HG03571 (cell line): ENCODE results near the gene BAG1.
A peak's percentile ranks its signal among the peaks of the same experiment; 100 is the strongest.

Source experiments
- ATAC-seq: cut with Tn5 transposase; IDR thresholded peaks from one replicate; pipeline ENCODE4 v1.9.1; 2021; ENCODE audit not compliant: unreplicated experiment

BAG1 gene

DNA sequence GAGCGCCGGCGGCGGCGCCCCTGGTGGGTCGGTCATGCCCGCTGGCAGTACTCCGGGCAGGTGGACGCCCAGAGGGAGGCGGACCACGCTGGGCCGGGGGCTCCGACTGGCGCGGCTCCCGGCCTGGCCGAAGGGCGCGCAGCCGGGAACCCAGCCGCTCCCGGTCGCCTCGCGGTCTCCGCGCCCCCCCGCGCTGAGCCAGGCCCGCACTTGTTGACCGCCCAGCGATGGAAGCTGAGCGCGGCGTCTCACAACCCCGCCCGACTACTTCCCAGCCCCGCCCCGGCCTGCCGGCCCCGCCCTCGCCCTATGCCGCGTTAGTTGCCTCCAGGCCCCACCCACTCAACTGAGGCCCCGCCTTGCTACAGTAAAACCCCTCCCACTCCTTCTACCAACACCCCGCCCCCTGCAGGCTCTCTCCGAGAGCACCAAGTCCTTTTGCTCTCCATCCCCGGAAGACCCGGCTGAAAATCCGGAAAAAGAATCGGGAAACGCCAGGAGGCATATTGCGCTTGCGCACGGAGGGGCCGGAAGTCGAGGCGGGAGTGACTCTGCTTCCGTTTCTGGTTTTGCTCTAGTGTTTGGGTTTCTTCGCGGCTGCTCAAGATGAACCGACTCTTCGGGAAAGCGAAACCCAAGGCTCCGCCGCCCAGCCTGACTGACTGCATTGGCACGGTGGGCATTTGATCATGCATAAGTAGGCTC lies at the start of gene BAG1, which contains the start of gene CHMP5:
Gene BAG1, minus strand, starts transcription at position 236 of the 705 bp plus-strand sequence.
Gene CHMP5, plus strand, starts transcription at position 577 of the 705 bp plus-strand sequence. Its CDS starts 30 bp downstream, at position 607.
- ATAC-seq, result peak; percentile 76

DNA sequence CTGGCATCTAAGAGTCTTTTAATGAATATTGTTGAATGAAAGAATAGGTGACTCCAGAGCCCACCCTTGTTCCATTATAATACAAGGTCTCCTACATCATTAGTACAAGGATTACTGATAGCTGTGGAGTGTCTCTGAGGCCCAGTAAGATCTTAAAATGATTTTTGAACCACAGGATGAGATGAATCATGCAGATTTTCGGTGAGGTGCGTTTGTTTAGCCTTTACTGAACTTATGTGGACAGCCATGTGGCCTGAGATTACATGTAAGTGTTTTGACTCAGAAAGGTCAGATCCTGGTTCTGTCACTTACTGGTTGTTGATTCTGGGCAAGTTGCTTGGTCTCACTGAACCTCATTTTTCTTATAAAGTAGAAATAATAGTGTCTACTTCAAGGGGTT lies 47.4 kb upstream of the BAG1 start:
- ATAC-seq, result no peak

DNA sequence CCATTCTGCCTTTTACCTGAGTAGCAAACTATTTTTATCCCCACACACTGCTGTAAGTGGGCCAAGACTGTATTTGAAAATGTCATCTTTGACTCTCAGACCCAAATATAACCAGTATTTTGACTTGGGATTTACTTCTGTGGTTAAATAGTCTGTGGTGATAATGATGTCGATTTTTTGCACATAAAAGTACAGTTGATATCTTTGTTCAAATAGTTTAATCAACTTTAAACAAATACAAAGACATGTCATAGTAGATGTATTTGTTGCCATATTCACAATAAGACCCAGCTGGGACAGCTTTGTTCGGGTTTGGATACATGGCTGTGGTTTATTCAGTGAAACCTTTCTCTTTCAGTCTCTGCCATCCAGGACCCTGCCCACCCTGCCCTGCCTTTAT lies 46.2 kb upstream of the BAG1 start:
- no peak for ATAC-seq

DNA sequence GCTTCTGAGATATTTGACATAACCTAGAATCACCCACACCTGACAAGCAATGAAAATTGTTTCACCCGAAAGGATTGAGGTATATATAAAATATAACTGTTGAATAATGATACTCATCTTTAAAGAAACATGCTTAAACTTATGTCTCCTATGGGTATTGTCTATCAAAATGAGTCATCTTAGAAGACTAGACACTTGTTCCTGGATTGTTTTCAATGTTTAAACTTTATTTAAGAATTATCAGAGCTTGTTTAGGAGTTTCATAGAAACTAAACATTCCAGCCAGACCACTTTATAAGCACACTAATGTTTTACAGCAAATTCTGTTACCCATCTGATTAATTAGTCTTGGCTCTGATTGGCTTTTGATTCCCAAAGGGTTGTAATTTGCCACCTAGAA lies 45.4 kb upstream of the BAG1 start:
- no peak for ATAC-seq

DNA sequence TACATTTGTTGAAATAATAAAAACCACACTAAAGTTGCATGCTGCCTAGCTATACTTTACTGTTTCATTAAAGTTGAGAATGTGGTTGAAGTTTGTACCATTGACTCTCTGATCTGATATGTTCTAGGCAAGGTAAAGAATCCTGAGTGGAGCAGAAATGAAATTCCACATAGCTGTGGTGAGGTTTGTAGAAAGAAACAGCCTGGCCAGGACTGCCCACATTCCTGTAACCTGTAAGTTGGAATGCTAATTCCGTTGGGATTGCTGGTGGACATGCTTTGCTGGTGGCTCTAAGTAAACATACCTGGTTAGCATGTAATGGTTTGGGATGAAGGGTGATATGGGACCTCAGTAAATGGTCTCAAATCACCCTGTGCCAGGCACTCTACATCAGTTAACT lies 42.6 kb upstream of the BAG1 start:
- ATAC-seq, result no peak

DNA sequence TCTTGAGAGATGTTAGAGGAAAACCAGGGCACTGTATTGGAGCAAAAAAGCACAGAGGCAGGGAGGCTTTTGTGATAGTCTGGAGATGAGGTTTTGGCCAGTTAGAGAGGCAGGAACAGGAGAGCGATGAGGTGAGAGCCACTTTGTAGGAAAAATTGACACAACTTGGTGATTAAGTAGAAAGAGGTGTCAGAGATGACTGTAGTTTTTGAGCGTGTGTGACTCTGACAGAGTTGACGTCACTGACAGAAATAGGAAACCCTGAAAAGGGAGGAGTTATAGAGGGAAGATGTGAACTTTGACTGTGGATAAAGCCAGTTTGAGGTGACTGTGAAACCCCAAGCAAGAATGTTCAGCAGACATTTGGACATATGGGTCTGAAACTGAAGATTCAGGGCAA lies 41.5 kb upstream of the BAG1 start:
- ATAC-seq, result no peak

DNA sequence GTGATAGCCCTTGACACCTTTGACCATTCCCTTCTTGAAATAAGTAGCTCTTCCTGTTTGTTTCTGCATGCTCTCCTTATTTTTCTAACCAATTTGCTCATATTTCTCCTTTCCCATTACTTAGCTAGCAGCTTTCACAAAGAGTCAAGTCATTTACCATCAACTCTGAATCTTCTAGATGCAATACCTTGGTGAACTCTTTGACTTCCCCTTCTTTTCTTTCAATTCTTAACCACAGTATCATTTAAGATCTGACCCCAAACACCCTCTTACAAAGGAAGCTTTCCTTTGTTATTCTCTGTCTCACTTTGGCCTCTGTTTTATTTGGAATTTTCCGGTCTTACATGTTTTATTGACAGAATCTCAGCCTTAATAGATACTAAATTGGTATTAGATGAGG lies 39.9 kb upstream of the BAG1 start:
- no peak for ATAC-seq

DNA sequence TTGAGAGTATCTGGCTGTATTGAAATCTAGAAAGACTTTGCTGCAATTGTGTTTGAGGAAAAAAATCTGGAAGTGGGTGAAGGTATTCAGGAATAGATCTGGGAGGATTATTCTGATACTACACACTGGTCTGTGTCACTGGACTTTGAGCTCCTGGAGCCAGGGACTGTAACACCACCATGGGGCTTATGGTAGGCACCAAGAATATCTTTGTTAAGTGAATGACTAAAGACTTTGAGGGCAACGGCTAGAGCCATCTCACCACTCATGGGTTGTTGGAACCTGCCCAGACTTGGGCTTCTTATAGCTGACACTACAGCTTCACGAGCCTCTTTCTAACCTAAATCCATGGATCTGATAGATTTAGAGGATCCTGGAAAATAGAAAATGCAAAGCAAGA lies 36.0 kb upstream of the BAG1 start:
- no peak for ATAC-seq

DNA sequence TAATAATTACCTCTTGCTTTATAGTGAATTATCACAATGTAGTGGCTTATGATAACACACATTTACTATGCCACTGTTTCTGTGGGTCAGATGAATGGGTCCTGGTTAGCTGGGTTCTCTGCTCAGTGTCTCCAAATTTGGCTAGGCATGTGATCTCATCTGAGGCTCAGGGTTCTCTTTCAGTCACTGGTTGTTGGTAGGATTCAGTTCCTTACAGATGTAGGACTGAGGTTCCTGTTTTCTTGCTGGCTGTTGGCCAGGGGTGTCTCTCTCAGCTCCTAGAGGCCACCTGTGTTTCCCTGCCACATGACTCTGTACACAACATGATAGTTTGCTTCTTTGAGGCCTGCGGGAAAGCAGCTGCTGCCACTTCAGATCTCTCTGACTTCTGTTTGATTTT lies 32.9 kb upstream of the BAG1 start:
- peak; percentile 91 for ATAC-seq

DNA sequence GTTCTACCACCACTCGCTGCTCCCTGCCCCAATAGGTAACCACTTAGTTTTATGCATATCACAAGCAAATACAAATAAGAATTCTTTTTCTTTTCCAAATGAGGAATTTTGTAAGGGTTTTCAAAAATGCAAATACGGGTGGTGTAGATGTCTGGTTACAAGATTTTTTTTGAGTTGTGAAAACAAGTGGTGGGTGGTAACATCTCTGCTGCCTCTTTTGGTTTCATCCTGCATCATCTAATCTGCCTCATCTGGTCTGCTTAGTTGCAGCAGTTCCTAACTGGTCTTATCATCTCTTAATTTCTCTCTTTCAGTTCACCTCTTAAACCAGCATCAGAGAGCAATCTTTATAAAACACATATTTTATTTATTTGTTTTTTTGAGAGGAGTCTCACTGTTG lies 31.1 kb upstream of the BAG1 start:
- ATAC-seq, result no peak

DNA sequence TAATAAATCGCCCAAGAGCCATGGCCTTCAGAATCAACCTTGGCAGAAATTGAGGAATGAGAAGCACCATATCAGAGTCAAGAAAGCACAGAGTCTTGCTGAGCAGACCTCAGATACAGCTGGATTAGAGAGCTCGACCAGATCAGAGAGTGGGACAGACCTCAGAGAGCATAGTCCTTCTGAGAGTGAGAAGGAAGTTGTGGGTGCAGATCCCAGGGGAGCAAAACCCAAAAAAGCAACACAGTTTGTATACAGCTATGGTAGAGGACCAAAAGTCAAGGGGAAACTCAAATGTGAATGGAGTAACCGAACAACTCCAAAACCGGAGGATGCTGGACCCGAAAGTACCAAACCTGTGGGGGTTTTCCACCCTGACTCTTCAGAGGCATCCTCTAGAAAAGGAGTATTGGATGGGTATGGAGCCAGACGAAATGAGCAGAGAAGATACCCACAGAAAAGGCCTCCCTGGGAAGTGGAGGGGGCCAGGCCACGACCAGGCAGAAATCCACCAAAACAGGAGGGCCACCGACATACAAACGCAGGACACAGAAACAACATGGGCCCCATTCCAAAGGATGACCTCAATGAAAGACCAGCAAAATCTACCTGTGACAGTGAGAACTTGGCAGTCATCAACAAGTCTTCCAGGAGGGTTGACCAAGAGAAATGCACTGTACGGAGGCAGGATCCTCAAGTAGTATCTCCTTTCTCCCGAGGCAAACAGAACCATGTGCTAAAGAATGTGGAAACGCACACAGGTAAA lies 30.3 kb upstream of the BAG1 start:
- no peak for ATAC-seq

DNA sequence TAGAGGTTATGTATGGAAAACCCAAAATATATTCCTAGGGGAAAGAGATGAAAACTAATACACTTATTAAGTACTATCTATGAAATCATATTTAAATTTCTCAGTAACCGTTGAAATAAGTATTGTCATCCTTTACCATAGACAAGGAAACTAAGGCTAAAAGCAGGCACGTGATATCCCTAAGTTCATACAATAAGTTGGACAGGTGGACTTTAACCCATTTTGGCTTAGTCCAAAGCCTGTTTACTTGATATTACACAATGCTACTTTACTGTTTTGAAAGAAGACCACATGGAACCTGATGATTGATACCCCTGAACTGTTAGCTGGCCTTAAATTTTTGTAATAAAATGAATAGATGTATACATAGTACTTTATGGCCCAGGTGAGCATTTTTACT lies 29.3 kb upstream of the BAG1 start:
- no peak for ATAC-seq

DNA sequence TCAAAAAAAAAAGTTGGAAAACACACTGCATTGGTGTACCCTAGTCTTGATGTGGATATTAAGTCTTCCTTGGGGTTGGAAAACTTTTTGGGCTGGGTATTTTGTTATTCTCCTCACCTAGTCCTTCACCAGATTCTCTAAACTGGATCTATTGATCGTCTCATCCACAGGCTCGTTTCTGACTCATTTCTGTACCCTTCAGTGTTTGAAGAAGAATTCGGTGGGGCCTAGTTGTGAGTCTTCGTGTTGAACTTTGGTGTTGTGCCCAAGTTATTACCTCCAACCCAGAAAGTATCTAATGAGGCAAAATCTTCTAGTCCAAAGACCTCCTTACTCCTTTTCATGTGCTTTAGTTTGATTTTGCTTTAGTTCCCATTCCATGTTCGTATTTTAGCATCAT lies 27.4 kb upstream of the BAG1 start:
- ATAC-seq, result no peak

DNA sequence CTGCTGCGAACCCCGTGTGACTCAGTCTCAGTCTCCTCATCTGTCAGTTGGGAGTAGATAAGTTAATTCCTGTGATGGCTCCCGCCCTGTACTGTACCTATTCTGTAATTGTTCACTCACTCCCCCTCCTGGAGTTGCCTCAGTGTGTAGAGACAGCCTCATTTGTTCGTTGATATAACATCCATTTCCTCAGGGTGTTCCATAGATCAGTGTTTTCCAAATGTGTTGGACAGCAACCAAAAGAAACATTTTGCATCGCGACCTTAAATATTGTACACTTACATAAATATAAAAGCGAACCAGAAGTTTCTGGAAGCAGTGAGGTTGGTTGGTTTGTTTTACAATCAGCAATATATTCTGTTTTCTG lies 26.5 kb upstream of the BAG1 start:
- no peak for ATAC-seq

DNA sequence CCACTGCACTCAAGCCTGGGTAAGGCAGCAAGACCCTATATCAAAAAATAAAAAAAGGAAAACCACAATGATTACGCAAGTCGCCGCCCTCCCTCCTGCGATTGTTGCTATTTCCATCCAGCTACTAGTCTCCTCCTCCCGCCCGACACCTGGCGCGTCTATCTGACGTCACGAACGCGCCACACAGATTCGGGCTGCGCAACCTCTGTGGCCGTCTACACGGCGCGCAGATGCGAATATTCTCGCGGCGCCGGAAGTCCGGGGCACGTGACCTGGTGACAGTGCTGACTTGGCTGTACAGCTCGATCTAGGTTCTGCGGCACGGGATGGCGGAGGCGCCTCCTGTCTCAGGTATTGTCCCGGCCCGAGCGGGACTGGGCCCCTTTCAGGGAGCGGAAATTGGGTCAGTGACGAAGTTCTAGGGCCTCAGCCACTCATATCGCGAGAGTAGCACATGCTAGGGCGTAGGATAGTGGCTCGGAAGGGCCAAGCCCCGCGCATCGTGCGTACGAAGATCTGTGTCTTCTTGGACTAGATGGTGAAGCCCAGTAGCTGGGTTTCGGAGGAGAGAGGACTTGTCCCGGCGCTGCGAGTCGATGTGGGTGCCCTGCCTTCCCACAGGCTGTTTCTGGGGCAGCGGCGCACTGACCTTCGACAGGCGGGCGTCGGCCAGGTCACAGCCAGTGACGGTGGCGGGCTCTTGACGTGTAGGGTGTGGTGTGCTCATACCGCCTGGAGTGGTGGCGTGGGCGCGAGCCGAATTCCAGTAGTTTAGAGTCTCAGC lies 25.9 kb upstream of the BAG1 start, which contains the start of gene NFX1:
Gene NFX1, plus strand, starts transcription at position 270 of the 784 bp plus-strand sequence. Its CDS starts 57 bp downstream, at position 327.
- peak; percentile 73 for ATAC-seq

DNA sequence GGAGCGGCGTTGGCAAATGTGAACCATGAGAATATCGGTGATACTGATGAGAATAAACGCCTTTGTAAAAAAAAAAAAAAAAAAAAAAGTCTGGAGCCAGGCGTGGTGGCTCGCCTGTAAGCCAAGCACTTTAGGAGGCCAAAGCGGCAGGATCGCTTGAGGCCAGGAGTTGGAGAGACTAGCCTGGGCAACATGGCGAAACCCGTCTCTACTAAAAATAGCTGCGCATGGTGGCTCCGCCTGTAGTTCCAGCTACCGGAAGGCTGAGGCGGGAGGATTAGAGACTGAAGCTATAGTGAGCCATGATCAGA lies 25.4 kb upstream of the BAG1 start:
- ATAC-seq, result no peak

DNA sequence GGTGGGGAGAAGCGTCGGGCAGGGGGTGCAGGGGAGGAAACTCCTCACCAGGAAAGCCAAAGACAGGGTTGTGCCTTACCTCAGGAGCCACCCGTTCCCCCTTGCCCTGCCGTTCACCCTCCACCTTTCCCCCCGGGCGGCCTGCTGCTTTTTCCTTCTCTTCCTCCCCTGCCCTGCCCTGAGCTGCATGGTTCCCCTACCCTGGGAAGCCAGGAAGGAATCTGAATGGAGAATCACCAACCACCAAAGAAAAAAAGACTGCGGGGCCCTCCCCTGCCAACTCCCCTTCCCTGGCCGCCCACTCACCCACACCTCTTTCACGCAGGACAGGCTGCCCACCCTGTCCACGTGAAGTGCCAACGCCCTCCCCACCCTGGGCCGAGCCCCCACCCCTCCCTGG lies 25.0 kb upstream of the BAG1 start:
- no peak for ATAC-seq

DNA sequence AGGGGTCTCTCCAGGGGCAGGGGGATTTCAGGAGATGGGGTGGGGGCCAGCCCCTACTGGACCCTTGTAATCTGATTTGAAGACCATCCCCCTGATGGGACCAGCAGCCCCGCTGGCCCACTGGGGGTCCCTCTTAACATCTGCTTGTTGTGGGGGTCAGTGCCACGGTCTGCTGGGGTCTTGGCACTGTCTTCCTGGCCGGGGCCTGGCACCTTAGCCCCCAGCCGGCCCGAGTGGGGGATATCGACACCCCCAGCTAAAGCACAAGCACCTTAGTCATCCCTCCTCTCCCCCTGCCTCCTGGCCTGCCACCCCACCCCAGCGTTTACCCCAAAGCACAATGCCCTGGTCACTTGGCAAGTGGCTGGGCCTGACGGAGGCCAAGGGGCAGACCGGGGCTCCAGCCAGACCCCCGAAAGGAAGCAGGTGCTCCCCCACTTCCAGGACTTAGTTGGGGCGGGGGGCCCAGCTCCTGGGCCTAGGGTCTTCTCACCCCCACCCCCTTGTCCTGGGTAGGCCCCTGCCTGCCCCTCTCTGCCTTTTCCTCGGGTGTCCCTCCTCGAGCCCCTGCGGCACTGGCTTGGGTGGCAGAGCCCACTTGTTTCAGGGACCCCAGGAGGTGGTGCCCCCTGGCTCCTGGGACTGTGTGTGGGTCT lies 24.4 kb upstream of the BAG1 start:
- ATAC-seq, result no peak

DNA sequence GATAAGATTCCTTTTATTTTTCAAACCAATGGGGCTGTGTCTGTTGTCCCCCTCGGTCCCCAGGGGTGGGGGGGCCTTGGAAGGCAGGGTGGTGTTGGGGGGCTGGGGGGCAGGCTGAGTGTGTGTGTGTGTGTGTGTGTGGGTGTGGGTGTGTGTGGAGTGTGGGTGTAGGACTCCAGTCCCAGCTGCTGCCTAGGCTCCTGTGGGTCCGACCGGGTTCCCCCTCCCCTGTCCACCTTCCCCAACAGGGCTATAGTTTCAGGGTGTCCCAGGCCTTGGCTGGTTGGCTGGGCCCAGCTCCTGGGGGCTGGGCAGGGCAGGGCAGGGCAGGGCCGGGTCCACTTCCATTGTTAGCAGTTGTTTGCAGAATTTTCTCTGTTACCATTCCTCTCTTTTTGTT lies 23.7 kb upstream of the BAG1 start:
- no peak for ATAC-seq

DNA sequence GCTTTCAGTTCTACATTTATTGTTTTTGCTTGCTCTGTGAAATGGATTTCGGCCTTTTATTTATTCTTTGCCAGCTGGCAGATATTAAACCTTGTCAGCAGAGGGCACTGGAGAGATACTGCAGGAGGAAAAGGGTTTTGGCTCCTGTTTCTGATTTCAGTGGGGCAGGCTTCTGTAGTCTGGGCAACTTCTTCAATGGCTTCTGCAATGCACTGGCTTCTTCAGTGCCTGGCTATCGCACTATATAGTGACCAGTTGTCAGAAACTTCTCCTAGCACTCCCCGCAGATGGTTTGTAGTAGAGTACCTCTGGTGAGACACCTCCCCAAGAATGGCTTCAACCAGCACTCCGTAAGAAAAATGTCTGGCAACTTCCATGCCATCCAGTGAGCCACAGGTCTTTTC lies 22.6 kb upstream of the BAG1 start:
- ATAC-seq, result no peak

DNA sequence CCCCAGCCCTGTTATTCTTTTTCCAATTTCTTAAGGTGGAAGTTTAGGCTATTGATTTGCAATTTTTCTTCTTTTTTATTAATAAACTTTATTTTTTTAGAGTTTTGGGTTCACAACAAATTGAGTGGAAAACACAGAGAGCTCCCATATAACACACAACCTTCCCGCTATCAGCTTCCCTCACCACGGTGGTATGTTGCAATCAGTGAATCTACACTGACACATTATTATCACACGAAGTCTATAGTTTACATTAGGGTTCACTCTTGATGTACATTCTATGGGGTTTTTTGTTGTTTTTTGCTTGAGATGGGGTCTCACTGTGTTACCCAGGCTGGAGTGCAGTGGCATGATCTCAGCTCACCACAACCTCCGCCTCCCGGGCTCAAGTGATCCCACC lies 21.0 kb upstream of the BAG1 start:
- ATAC-seq, result no peak
